Heart left ventricle (tissue), 13 donors: ENCODE measurements around the gene CASKIN1.
"Not testable (repeated sequence)": the region's sequence is repeated elsewhere in the genome, so short reads cannot be mapped to it uniquely, and the experiment has no call there.

ENCODE experiments used
- CTCF ChIP-seq, 12 donors: fragments of 200-600 bp; sonication (generic) in 4 of 12; IDR thresholded peaks; one replicate each; pipeline versions ENCODE4 v1.5.0 to v1.8.0; 2018 to 2022; ENCODE audit warnings: antibody characterized with exemption in 12 of 12, mild to moderate bottlenecking in 5 of 12
- POLR2A ChIP-seq, 2 donors: fragments of 450-650 bp; IDR thresholded peaks; one replicate each; pipeline ENCODE4 v1.6.1; 2017; ENCODE audit warnings: antibody characterized with exemption in 2 of 2, mild to moderate bottlenecking in 2 of 2, moderate library complexity in 2 of 2
- donor health status: ischemic (EF 13 %, LVEDD 7.1; RV severe dilation, severe dysfunction).
- donor health status: DM: no; HTN: yes; CAD: no.
- donor health status: DM: no; HTN: no; CAD: no.
- donor health status: ischemic (EF 25% LVEDD 6.9; RV normal size, moderate dysfunction).
- donor health status: ischemic (EF 25% LVEDD 5.7; RV mildly dilated, moderate dysfunction).
- donor health status: ischemic (EF 35%, LVEDD 5.7; RV mildly dilated, moderate dysfunction).
- donor health status: nonischemic (EF 11% LVEDD 7.7; RV severe dilation, severe dysfunction).
- donor health status: DM: yes; HTN: yes; CAD: no.
- donor health status: PGD.
- donor health status: ischemic (EF 29% LVEDD 5.4; RV normal size, mild dysfunction).
- donor health status: nonischemic (EF 23%, LVEDD 6.1; RV moderate dilation, normal function).

DNA sequence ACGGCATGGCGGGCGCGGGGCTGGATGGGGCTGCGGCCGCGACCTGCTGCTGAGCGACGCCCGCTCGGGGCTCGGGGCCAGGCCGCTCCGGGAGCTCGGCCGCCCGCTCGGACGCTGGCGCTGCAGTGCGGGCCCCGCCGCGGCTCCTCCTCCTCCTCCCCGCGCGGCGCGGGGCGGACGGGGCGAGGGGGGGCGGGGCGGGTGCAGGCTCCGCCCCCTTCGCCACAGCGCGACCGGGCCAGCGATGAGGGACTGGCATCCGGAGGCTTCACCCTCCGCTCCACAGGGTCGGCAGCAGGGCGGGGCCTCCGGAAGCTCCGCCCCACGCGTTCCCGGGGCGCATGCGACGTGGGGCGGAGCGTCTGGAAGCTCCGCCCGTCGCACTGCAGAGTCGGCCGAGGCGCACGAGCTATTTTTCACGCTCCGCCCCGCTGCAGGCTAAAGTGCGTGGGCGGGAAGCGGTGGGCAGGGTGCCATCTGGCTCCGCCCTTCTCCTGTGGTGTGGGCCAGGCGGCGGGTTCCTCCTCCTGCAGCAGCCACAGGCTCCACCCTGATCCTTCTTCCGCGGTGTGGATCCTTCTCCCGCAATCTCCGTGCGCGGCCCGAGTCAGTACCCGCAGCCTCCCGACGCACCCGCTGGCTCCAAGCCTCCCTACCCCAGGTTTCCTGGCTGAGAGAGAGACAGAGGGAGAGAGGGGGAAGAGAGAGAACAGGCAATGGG is 60.5 kb downstream of the CASKIN1 start, which contains the start of gene PKD1:
- peak in 1 of 2 donors; percentile 33 for TF ChIP-seq POLR2A (IDR thresholded peaks at IDR 0.05)
- not testable (repeated sequence) for TF ChIP-seq CTCF (IDR thresholded peaks at IDR 0.05)
